Measurements from ENCODE around the gene BTBD9. TPM values are rescaled to one million over a fixed set of nuclear protein-coding genes. Genes with fewer than 3 reads are reported as not detected.

BTBD9 gene
- total RNA-seq, 1 donor from 2014 or later: 24.1 TPM

DNA sequence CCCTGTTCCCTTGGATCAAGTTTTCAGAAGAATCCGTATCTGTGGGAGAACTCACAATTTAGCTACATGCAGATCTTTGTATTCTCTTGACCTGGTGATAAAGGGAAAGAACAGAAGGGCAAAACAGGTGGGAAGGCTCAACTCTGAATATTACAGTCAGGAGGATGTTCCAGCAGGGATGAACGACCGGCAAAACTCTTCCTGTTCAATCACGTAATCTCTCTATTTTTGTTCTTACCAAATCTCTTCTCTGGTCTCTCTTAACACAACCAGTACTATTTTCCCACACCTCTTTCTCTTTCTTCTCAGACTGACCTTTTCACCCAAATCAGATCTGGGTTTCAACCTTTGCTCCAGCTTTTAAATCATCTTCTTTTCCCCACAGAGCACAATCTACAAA is 371.4 kb downstream of the BTBD9 start:
- no peaks in the 10 kb centered on the region for H3K36me3 ChIP-seq
- H3K4me1 ChIP-seq: peaks cover 17% of the 10 kb centered on the region
- H3K27me3 ChIP-seq: no peaks in the 10 kb centered on the region
- no peak overlapping the region for H3K4me3 ChIP-seq
- DNase-seq (ENCODE audit: extremely low spot score in 2 of 2): no peak
- TF ChIP-seq POLR2A (IDR thresholded peaks at IDR 0.05) (no peak), POLR2AphosphoS5 (IDR thresholded peaks at IDR 0.05; ENCODE audit: insufficient read depth in 1 of 2, low read depth in 1 of 2) (no peak)
- TF ChIP-seq, protein P1, sequence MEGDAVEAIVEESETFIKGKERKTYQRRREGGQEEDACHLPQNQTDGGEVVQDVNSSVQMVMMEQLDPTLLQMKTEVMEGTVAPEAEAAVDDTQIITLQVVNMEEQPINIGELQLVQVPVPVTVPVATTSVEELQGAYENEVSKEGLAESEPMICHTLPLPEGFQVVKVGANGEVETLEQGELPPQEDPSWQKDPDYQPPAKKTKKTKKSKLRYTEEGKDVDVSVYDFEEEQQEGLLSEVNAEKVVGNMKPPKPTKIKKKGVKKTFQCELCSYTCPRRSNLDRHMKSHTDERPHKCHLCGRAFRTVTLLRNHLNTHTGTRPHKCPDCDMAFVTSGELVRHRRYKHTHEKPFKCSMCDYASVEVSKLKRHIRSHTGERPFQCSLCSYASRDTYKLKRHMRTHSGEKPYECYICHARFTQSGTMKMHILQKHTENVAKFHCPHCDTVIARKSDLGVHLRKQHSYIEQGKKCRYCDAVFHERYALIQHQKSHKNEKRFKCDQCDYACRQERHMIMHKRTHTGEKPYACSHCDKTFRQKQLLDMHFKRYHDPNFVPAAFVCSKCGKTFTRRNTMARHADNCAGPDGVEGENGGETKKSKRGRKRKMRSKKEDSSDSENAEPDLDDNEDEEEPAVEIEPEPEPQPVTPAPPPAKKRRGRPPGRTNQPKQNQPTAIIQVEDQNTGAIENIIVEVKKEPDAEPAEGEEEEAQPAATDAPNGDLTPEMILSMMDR (IDR thresholded peaks at IDR 0.05): no peak
- H3K9me3 ChIP-seq: no peaks in the 10 kb centered on the region
- intact Hi-C loops (cut with DNase I): no loop called here
- no peak overlapping the region for H3K27ac ChIP-seq

DNA sequence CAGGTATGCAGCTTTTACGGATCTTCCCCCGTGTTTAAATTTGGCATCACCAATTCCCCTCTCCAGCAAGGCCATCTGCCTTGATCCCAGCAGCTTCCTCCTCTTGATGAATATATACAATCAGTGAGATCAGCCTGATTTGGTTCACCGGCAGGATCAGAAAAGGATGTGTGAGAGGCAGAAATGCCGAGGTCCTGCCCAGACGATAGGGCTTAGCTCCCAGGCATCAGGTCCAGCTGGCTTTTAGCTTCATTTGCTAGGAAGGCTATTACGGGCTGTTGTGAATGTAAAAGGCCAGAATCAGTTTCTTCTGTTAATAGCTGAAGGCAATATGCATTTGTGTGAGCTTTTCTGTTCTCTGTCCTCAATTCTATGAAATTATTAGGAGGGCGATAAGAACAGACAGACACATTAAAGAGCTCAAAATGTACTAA is 372.8 kb downstream of the BTBD9 start:
- intact Hi-C loops (cut with DNase I): no loop called here
- Histone ChIP-seq H3K27ac (no peak overlapping the region), H3K36me3 (no peaks in the 10 kb centered on the region), H3K4me3 (no peak overlapping the region), H3K27me3 (no peaks in the 10 kb centered on the region), H3K9me3 (no peaks in the 10 kb centered on the region), H3K4me1 (peaks cover 13% of the 10 kb centered on the region)
- no peak for DNase-seq (ENCODE audit: extremely low spot score in 2 of 2)
- TF ChIP-seq POLR2A (IDR thresholded peaks at IDR 0.05): no peak

DNA sequence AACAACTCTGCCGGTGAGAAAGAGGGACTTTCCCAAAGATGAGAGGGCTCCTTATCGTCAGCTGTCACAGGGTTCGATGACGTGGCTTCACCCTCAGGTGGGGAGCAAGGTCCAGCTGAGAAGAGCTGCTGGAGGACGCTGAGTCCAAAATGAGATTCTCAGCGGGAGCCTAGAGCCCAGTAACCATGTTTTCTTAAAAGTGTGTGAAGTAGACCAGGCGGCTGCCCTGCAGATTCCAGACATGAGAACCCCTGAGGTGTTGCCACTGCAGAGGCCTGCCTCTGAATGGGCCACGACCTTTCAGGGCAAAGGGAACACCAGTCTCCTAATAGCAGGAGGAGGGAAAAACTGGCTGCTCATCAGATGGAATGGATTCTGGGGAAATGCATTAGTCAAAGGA is 375.1 kb downstream of the BTBD9 start:
- intact Hi-C loops (cut with DNase I): no loop called here
- Histone ChIP-seq H3K9me3 (no peaks in the 10 kb centered on the region), H3K27ac (no peak overlapping the region), H3K4me3 (no peak overlapping the region), H3K27me3 (no peaks in the 10 kb centered on the region), H3K36me3 (no peaks in the 10 kb centered on the region), H3K4me1 (peaks cover 20% of the 10 kb centered on the region)
- no peak for TF ChIP-seq POLR2AphosphoS5 (IDR thresholded peaks at IDR 0.05; ENCODE audit: insufficient read depth in 1 of 2, low read depth in 1 of 2)
- TF ChIP-seq POLR2A (IDR thresholded peaks at IDR 0.05): no peak
- TF ChIP-seq, protein P1 (IDR thresholded peaks at IDR 0.05): no peak
- no peak for DNase-seq (ENCODE audit: extremely low spot score in 2 of 2)

DNA sequence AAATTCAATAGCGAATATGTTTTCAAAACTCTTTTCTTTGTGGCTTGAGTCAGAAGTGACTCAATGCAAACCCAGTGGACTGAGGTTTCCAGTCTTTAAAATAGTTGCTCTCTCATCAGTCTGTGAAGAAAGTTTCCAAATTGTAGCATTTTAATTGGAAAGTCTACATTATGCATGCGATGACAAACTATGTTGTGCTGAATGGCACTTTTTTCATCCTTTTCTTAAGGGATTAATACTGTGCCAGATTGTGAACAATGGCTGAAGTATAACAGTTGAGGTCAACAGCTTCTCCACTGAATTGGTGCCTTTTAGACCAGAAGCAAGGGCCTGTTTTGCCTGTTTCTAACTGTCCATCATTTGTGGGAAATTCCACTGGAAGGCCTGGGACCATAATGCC is 377.1 kb downstream of the BTBD9 start:
- intact Hi-C loops (cut with DNase I): no loop called here
- H3K4me3 ChIP-seq: no peak overlapping the region
- H3K27ac ChIP-seq: no peak overlapping the region
- H3K27me3 ChIP-seq: no peaks in the 10 kb centered on the region
- DNase-seq (ENCODE audit: extremely low spot score in 2 of 2): no peak
- peaks cover 20% of the 10 kb centered on the region for H3K4me1 ChIP-seq
- peaks cover 0 to 6% of the 10 kb centered on the region in 2 donors for H3K36me3 ChIP-seq
- no peaks in the 10 kb centered on the region for H3K9me3 ChIP-seq
- TF ChIP-seq POLR2A (IDR thresholded peaks at IDR 0.05) (no peak), POLR2AphosphoS5 (IDR thresholded peaks at IDR 0.05; ENCODE audit: insufficient read depth in 1 of 2, low read depth in 1 of 2) (no peak)
- TF ChIP-seq, protein P1 (IDR thresholded peaks at IDR 0.05): no peak

DNA sequence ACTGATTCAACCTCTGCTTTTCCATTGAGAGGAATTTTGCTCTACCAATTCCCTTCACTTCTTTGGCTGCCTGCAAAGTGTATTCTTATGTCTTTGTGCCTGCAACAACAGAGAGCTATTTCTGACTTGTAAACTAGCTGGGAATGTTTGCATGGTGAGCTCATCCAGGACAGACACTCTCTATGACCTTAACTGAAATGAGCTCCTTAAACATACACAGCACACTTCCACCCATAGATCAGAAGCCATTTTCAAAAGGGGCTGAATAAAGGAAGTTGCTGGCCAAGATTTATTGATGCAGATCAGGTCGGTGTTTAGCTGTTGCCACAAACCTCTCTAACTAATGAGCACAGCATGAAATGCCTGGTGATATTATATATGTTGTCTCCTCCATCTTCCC is 377.7 kb downstream of the BTBD9 start:
- Histone ChIP-seq H3K4me1 (peaks cover 20% of the 10 kb centered on the region), H3K9me3 (no peaks in the 10 kb centered on the region), H3K4me3 (no peak overlapping the region), H3K27ac (no peak overlapping the region), H3K36me3 (peaks cover 0 to 6% of the 10 kb centered on the region in 2 donors), H3K27me3 (no peaks in the 10 kb centered on the region)
- TF ChIP-seq POLR2AphosphoS5 (IDR thresholded peaks at IDR 0.05; ENCODE audit: insufficient read depth in 1 of 2, low read depth in 1 of 2) (no peak), POLR2A (IDR thresholded peaks at IDR 0.05) (no peak)
- TF ChIP-seq, protein P1 (IDR thresholded peaks at IDR 0.05): no peak
- no peak for DNase-seq (ENCODE audit: extremely low spot score in 2 of 2)
- intact Hi-C loops (cut with DNase I): no loop called here

Measured in vagina (tissue), 2 donors.